HG03103 (cell line): ENCODE measurements around the gene CDH5.

Source experiments
- ATAC-seq: cut with Tn5 transposase; IDR thresholded peaks from one replicate; pipeline ENCODE4 v1.9.1; 2021; ENCODE audit warnings: low read depth; ENCODE audit not compliant: unreplicated experiment

The CDH5 gene

DNA sequence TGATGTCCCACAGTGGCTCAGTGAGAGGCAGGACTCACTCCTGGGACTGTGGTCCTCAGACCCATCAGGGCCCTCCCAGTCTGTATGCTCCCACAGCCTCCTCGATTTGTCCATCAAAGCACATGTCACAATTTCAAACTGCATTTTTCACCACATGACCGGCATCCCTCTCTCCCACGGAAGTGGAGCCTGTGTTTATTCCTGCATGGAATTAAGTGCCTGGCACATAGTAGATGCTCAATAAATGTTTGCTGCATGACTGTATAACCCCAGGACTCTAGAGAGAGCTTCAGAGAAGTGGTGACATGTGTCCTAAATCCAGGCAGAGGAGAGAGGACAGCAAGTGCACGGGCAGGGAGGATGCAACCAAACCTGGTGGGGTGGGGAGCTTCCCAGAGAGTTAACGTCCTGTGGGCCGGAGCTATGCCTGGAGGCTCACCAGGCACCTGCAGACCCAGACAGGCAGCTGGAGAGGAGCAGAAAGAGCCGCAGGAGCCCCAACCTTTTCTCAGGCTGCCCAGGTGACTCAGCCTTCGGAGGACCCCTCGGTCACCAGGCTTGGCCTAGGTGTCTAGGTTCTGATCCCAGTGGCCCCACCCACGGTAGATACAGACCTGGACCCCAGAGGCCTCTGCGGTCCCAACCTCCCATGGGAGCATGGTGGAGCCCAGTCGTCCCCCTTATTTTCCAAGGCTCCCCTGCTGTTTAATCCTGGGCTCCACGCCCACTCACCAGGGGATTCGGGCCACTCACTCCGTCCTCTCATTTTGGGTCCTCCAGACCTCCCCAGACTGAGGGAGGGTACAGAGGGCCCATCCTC lies 5.8 kb downstream of the CDH5 start:
- no peak for ATAC-seq

DNA sequence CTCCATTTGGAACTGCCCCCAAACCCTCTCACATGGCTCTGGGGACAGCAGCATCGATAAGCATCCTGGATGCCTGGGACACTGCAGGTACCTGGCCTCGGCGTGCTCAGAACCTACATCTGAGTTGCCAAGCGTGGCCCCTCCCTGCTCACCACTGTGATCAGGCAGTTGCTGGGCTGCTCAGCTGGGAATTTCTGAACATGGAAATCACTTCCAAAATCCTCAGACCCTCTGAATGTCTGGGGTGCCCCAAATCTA lies 6.3 kb downstream of the CDH5 start:
- ATAC-seq: no peak

DNA sequence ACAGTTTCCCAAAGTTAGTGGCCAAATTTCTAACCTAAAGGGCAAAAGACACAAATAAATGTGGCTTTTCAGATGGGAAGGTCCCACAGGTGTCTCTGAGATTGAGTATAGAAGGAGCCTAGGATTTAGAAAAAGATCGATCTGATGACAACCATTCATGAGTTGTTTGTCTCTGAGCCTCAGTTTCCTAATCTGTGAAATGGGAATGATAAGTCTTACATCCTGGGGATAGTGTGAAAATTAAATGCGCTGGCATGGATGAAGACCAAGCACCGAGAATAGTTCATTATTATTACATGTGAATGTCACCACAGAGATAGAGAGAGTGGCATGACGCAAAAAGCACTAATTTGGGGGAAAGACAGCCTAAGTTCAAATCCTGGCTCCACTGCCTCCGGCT lies 7.2 kb downstream of the CDH5 start:
- ATAC-seq: no peak

DNA sequence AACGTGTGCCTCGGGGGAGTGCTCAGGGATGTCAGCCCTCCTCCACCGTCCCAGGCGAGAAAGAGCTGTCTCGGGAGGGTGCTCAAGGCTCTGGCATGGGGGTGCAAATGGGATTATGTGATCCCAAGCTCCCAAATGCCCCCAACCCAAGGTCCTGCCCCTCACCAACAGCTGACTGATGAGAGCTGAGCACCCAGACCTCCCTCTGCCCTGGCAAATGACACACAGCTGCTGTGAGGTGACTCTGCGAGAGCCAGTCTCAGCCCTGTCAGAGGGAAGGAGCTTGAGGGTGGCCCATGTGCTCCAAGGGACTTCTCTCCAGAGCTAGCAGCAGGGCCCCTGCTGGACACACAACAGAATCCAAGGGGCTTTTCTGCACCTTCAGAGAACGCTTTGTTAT lies 7.7 kb downstream of the CDH5 start:
- ATAC-seq: no peak

DNA sequence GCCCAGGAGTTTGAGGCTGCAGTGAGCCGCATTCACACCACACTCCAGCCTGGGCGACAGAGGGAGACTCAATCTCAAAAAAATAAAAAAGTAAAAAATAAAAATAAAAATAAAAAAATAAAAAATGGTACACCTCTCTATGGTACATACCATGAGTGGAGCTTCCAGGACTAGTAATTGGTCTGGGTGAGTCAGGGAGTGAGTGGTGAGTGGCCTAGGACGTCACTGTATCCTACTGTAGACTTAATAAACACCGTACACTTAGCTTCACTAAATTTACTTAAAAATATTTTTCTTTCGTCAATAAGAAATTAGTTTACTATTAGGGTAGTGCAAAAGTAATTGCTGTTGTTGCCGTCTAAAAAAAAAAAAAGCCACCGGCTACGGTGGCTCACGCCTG lies 9.0 kb downstream of the CDH5 start:
- ATAC-seq: no peak

DNA sequence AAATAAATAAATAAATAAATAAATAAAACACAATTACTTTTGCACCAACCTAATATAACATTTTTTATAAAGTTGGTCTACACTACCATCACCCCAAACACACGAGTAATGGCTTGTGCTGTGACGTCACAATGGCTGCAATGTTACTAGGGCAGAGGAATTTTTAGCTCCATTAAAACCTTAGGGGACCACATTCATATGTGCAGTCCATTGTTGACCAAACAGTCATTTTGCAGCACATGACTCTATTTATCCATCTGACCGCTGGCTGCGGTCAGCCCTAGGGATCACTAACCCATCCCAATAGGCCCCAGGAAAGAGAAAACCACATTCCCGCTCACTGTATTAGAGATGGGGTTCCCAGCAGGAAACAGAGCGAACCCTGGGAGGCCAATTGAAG lies 9.6 kb downstream of the CDH5 start:
- no peak for ATAC-seq

DNA sequence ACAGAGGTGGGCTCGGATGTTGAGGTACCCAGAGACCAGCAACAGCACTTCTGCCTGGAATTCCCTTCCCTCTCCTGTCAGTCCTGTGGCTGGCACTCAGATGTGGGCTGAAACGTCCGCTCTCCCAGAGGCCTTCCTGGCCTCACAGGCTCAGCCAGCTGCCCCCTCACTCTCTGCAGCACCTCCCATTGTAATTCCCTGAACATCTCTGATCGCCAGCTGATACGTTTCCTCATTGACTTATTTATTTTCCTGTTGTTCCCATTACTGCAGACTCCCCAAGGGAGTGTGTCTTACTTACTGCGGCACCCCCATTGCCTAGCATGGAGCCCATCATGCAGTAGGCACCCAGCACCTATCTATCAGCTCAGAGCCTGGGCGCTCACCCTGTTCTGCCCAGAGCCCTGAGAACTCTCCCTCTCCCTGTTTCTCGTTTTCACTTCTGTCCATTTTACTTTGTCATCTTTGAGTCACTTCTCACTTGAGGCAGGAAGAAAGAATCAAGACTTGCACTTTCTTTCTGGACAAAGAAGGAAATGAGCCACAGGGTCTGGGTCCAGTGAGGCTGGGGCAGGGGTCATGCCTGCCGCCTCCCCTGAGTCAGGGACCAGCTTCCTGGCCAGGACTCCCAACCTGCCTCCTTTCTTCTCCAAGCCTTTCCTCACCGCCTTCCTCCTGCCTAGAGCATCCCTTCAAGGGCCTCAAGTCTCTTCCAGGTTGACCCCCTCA lies 10.2 kb downstream of the CDH5 start:
- no peak for ATAC-seq

DNA sequence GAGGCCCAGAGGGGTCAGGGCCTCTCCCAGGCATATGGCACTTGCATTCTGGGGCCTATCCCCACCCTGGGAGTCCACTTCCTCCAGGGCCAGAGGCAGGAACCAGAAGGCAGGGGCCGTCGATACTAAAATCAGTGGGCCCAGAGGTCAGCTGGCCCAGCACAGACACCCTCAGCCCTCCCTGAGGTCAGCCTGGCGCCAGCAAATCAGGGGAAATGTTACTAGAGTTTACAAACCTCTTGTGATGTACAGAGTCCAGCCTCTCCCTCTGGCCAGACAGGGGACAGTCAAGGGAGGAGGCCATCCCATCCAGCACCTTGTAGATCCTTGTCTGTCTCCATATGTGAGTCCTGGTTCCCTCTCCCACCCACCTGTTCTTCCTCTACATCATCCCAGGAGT lies 10.8 kb downstream of the CDH5 start:
- ATAC-seq: no peak

DNA sequence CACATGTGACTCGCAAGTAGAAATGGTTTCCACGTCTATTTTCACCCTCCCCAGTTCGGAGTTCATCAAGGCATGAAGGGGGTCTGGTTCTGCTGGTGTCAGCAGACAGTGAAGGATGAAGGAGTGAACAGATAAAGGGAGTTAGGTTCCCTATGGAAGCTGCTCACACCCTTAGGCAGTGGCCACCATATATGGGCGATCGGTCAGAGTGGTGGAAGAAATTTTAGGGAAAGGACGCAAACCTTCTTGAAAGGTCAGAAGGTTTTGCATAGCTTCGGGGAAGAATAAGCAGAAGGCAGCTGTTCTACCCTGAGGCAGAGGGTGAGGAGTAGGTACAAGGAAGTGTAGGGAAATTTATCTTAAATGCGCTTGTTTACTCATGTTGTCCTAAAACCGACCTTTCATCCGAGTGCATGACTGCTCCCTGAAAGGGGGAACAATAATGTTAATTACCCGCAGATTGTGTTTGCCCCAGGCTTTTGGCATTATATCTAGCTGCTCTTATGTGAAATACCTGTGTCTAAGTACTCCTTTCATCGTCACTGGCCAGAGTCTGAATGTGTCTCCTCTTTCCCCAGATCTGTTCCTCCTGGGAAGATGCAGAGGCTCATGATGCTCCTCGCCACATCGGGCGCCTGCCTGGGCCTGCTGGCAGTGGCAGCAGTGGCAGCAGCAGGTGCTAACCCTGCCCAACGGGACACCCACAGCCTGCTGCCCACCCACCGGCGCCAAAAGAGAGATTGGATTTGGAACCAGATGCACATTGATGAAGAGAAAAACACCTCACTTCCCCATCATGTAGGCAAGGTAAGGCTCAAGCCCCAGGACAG lies 12.5 kb downstream of the CDH5 start:
- ATAC-seq: no peak

DNA sequence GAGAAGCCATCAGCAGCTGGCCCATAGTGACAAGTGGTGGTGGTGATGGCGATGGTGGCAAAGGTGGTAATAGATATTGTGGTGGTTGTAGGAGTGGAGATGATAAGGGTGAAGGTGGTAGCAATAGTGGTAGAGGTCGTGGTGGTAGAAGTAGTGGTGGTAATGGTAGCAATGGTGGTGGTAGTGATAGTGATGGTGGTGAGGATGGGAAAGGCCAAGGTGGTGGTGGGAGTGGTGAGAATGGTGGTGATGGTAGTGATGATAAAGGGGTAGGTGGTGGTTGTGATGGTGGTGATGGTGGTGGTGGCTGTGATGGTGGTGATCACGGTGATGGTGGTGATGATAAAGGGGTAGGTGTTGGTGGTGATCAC lies 13.1 kb downstream of the CDH5 start:
- no peak for ATAC-seq

DNA sequence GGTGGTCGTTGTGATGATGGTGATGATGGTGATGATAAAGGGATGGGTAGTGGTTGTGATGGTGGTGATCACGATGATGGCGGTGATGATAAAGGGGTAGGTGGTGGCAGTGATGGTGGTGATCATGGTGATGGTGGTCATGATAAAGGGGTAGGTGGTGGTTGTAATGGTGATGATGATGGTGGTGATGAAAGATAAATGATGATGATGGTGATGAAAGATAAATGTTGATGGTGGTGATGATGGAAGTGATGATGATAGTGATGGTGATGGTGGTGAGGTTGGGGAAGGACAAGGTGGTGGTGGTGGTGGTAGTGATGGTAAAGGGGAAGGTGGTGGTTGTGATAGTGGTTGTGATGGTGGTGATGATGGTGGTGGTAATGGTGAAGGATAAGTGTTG lies 13.9 kb downstream of the CDH5 start:
- ATAC-seq: no peak

DNA sequence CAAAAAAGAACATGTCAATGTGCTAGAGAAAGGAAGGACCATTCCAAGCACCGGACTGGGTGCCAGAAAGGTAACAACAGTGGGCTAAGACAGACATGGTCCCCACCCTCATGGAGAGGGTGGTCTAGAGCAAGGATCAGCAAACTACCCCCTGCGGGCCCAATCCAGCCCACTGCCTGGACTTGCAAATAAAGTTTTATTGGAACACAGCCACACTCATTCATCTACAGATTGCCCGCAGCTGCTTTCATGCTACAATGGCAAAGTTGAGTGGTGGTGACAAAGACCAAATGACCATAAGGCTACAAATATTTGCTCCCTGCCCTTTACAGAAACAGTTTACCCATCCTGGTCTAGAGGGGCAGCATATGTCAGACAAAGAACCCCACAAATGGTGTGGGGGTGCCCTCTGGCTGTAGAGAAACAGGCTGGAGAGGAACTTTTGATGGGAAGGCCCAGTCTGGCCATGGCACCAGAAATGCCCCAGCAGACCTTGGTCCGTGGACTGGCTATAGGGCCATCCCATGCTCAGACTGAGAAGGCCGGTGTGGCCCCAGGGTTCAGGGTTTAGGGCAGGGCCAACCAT lies 15.2 kb downstream of the CDH5 start:
- ATAC-seq: no peak

DNA sequence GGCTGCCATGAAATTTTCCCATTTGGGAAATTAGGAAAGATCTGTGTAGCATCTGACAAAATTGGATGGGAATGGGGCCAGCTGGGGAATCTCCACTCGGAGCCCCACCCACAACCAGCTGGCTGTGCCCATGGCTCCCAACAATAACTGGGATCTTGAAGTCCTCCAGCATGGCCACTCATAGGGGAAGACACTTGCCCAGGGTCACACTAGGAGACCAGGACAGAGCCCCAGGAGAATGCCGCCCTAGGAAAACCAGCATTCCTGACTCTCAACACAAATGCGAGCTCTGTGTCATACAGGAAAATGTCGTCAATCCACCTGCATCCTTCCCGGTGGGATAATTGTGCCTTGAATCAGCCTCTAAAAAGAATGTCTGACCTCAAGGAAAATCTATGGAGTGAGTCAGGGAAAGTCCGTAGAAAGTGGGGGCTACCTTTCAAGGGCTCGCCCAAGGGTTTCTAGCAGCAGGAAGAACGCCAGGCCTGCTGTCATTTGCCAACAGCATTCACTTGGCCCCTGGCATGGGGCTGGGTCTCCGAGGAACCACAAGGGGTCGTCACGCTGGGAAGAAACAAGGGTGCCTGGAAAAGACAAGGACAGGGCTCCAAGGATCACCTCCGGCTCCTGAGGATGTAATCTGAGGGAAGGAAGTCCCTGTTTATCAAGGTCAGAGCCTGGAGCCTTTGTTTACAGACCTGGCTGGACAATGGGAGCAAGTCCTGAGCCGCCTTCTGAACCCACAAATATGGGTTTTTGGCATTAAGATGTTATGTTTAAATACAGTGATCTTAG lies 15.9 kb downstream of the CDH5 start:
- no peak for ATAC-seq

DNA sequence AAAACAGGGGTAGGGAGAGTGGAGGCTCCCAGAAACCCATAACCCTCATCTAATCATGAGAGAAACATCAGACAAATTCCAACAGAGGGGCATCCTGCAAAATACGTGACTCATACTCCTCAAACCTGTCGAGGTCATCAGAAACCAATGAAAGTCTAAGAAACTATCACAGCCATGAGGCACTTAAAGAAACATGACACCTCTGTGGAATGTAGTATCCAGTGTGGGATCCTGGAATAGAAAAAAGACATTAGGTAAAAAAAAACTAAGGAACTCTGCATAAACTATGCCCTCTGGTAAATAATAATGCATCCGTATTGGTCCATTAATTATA lies 16.4 kb downstream of the CDH5 start:
- no peak for ATAC-seq

DNA sequence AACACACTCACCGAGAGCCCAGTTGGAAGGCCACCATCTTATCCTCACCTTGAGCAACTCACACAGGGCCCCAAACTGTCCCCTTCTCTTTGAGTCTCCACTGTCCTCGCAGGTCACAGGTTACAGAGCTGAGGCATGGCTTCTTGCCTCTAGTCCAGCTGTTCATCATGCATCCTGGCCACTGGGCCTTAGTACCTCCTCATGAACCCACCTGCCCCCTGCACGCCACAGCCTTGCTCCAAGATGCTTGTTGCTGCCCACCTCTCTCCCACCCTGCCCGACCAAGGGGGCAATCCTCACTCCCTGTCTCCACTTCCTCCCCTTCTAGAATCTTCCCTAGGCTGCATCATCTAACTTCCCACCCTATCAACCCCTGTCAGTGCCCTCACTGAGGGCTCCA lies 17.1 kb downstream of the CDH5 start:
- no peak for ATAC-seq

DNA sequence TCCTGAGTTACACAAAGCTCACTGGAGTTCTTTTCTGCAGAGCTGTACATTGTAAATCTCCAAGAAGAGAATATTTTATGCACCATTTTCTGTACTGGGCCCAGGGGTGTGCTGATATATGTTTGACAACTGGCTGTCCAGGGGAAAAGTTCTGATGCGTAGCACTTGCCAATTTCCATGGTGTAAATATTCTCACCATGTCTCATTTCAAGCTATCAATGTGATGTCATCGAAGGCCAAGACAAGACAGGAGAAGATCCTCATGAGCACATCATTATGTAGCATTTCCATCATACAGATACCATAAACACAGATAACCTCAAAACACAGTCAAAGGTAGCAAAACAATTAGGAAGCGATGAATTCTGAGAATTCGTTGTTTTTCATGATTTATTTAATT lies 18.9 kb downstream of the CDH5 start:
- no peak for ATAC-seq

DNA sequence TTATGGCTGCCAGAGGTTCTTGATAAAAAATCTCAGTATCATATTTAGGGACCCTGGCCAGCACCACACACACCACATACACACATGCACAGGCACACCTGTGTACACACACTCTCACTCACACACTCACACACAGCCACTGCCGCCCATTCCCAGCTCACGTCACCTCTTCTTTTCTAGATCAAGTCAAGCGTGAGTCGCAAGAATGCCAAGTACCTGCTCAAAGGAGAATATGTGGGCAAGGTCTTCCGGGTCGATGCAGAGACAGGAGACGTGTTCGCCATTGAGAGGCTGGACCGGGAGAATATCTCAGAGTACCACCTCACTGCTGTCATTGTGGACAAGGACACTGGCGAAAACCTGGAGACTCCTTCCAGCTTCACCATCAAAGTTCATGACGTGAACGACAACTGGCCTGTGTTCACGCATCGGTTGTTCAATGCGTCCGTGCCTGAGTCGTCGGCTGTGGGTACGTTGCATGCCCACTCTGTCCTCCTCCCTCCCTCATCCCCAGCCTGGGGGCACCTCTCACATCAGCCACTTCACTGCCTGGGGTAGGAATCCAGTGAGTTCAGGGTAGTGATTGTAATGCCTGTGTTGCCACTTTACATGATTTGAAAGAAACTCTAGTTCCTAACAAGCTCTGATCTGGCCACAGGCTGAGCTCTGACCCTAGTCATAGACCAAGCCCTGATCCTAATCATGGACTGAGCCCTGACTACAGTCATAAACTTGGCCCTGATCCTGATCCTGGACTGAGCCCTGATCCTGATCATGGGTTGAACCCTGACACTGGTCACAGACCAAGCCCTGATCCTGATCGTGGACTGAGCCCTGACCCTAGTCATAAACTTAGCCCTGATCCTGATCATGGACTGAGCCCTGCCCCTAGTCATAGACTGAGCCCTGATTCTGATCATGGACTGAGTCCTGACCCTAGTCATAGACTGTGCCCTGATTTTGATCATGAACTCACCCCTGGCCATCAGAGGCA lies 20.4 kb downstream of the CDH5 start:
- no peak for ATAC-seq

DNA sequence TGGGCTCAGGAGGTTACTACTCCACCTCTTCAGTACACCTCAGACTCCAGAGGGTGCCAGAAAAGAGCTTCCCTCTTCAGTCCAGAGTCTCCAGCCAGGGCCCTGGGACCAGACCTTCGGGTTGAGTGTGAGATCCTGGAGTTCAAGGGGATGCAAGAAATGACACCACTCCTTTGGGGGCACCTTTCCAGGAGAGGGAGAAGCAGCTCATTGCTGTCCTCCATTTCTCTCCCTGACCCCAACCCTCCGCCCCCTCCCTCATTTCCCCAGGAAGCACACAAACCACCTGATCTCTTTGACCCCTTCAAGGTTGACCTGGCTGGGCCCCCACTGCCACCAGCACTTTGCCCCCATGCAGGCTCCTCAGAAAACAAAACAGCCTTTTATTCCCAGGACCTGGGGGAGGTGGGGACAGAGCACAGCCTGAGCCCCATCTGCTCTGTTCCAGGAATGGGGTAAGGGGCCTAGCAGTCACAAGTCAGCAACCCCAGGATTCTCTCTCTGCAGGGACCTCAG lies 21.4 kb downstream of the CDH5 start:
- no peak for ATAC-seq
